GM06990 (cell line): ENCODE results near the gene INMT.

Experiments
- DNase-seq: peaks from one replicate; pipeline ENCODE4 v3.0.0-alpha.2; 2011; ENCODE audit not compliant: insufficient read length; ENCODE audit errors: extremely low read depth
- H3K27me3 ChIP-seq: replicated peaks from 2 replicates; pipeline ENCODE4 v1.6.0; 2011; ENCODE audit warnings: low read length; ENCODE audit not compliant: control insufficient read depth, insufficient read depth
- H3K36me3 ChIP-seq: 2 replicates; pipeline ENCODE4 v1.5.1; 2011; ENCODE audit warnings: low read length; ENCODE audit not compliant: control insufficient read depth, insufficient read depth
- H3K4me3 ChIP-seq: replicated peaks from 2 replicates; pipeline ENCODE4 v1.5.1; 2011; ENCODE audit warnings: low read depth, mild to moderate bottlenecking, control low read depth, low read length
- TF ChIP-seq, protein P1 (sequence below): IDR thresholded peaks from 2 replicates; pipeline ENCODE4 v1.5.1; 2011; ENCODE audit warnings: low read length, control low read depth, mild to moderate bottlenecking, inconsistent platforms; ENCODE audit not compliant: insufficient read depth, poor library complexity, severe bottlenecking

INMT gene

DNA sequence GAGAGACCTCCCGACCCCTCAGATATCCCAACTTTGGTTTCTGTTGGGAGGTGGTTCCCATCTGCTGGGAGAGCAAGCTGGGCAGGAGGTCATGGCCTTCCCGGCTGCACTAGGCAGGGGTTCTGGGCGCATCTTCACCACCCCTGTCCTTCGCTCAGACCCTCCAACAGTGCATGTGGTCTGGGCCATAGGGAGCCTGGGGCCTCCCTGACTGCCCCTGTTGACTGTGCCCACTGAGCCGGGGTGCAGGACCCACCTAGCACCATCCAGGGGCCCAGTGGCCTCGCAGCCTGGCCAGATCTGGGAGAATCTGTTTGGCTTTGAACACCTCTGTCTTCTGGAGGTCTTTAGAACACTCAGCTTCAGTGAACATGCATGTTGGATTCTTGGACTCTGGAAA lies 18.7 kb upstream of the INMT start:
- TF ChIP-seq, protein P1, sequence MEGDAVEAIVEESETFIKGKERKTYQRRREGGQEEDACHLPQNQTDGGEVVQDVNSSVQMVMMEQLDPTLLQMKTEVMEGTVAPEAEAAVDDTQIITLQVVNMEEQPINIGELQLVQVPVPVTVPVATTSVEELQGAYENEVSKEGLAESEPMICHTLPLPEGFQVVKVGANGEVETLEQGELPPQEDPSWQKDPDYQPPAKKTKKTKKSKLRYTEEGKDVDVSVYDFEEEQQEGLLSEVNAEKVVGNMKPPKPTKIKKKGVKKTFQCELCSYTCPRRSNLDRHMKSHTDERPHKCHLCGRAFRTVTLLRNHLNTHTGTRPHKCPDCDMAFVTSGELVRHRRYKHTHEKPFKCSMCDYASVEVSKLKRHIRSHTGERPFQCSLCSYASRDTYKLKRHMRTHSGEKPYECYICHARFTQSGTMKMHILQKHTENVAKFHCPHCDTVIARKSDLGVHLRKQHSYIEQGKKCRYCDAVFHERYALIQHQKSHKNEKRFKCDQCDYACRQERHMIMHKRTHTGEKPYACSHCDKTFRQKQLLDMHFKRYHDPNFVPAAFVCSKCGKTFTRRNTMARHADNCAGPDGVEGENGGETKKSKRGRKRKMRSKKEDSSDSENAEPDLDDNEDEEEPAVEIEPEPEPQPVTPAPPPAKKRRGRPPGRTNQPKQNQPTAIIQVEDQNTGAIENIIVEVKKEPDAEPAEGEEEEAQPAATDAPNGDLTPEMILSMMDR, result no peak
- DNase-seq, result no peak
- Histone ChIP-seq H3K27me3 (no peaks in the 10 kb centered on the region; the same call in 1 of the 2 replicates), H3K36me3 (no peaks in the 10 kb centered on the region), H3K4me3 (no peak overlapping the region)

- Histone ChIP-seq H3K4me3 (no peak overlapping the region), H3K36me3 (no peaks in the 10 kb centered on the region), H3K27me3 (no peaks in the 10 kb centered on the region; the same call in 1 of the 2 replicates)
- TF ChIP-seq, protein P1, result no peak
- DNase-seq, result no peak
These were observed 18.2 kb upstream of the INMT start for GRCh38 chr7:30733691-30734090.

DNA sequence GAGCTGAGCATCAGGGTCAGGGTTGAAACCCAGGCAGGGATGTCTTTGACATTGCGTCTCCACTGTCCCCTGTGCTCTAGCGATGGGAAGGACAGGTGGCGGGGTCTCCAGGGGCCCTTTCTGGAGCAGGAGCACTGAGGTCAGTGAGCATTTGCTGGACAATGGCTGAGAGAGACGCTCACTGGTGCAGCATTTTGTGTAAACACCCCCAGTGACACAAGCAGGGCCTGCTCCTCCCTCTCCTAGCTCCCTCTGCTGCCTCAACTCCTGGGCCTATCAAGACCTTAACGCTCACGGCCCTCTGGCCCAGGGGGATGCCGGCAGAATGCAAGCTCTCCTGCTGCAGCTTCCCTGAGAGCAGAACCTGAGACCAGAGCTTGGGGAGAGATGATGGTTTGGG lies 17.4 kb upstream of the INMT start:
- Histone ChIP-seq H3K36me3 (no peaks in the 10 kb centered on the region), H3K4me3 (no peak overlapping the region), H3K27me3 (no peaks in the 10 kb centered on the region; the same call in 1 of the 2 replicates)
- TF ChIP-seq, protein P1, result no peak
- no peak for DNase-seq

GRCh38 chr7:30735631-30736030 lies 16.3 kb upstream of the INMT start:
- DNase-seq, result no peak
- TF ChIP-seq, protein P1, result no peak
- no peaks in the 10 kb centered on the region; the same call in 1 of the 2 replicates for H3K27me3 ChIP-seq
- no peak overlapping the region for H3K4me3 ChIP-seq
- H3K36me3 ChIP-seq, result no peaks in the 10 kb centered on the region

DNA sequence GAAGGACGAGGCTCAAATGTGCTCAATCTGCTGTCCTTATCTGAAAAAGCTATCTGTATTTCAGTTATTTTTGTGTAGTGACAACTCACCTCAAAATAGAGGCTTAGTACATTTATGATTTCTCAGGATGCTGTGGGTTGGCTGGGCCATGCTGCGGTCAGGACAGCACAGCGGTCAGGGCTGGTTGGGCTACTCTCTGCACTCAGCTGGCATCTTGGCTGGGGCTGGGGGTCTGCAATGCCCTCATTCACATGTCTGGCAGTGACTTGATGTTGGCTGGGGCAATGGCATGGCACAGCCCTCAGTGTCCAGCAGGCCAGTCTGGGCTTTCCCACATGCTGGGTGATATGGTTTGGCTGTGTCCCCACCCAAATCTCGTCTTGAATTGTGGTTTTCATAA lies 15.6 kb upstream of the INMT start:
- no peak overlapping the region for H3K4me3 ChIP-seq
- no peaks in the 10 kb centered on the region for H3K27me3 ChIP-seq
- no peak for DNase-seq
- TF ChIP-seq, protein P1, result no peak
- H3K36me3 ChIP-seq, result no peaks in the 10 kb centered on the region
